Measurements from ENCODE around the gene SETD1A. TPM values are rescaled to one million over a fixed set of nuclear protein-coding genes. Genes with fewer than 3 reads are reported as not detected.

The SETD1A gene
- total and polyA plus RNA-seq, 2 of the 4 experiments (the other 2 are of a cell fraction) = 0.54 to 5.8 TPM

DNA sequence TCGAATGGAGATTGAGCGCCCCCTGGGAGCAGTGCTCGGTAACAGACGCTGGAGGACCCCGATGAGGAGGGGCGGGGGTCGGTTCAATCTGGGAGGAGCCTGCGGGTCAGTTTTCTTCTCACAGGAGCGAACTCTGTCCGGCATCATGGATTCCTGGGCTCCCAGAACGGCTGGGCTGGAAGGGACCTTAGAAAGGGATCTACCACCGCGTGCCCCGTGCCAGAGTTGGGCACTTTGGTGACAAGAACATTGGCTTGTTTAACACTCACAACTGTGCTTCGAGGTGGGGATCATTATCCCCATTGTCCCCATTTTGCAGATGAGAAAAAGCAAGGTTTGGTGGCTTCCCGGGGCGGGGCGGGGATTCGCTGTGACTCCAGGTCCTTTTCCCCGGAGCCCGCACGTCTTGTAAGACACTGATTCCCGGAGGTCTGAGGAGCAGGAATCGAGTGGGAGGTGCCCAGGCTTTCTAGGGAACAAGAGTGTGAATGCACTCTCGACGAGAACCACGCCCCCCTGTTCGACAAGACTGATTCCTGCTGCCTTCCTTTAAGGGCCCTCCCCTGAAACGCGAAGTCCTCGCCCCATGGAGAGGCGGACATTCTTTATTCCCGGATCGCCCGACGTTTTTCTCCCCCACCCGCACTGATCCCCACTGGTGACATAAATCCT, 35.7 kb upstream of the SETD1A start:
- Histone ChIP-seq H4K91ac (ENCODE audit: insufficient read depth, low read depth, low read length) (peak overlapping the region; percentile 73), H3K4me2 (ENCODE audit: low read depth, low read length) (peak overlapping the region; percentile 73), H4K5ac (ENCODE audit: low read depth, low read length) (peak overlapping the region; percentile 35), H3K9me3 (ENCODE audit: control insufficient read depth, insufficient read depth, low read length) (no peaks in the 10 kb centered on the region), H2AK9ac (replicated peaks; ENCODE audit: low read depth, low read length, poor library complexity) (peak overlapping the region; percentile 98), H3K9me1 (ENCODE audit: insufficient read depth, low read length) (no peaks in the 10 kb centered on the region), H3K14ac (replicated peaks; ENCODE audit: low read depth, low read length) (peak overlapping the region; percentile 41), H3K27ac (ENCODE audit: insufficient read depth, low read length) (peak overlapping the region; percentile 63), H4K8ac (ENCODE audit: low read depth in 2 of 2, low read length in 2 of 2) (peak overlapping the region; percentile 70 to 94), H3K18ac (ENCODE audit: low read depth, low read length) (no peak overlapping the region; the same call in 1 of the 2 replicates), H3K4me1 (ENCODE audit: control insufficient read depth, insufficient read depth, low read length) (peaks cover 2% of the 10 kb centered on the region; the same call in 1 of the 2 replicates), H2BK5ac (ENCODE audit: low read depth, low read length, poor library complexity, severe bottlenecking) (peak overlapping the region; percentile 52), H3K56ac (ENCODE audit: extremely low read depth, insufficient read depth, low read length) (peak overlapping the region; percentile 37; the same call in 1 of the 2 replicates), H3K36me3 (ENCODE audit: control insufficient read depth, insufficient read depth, low read length) (peaks cover 4% of the 10 kb centered on the region; the same call in 1 of the 2 replicates), H3K4ac (ENCODE audit: low read depth, low read length) (peak overlapping the region; percentile 69), H4K20me1 (ENCODE audit: insufficient read depth, low read length) (peaks cover 4% of the 10 kb centered on the region; the same call in 1 of the 2 replicates), H2BK20ac (ENCODE audit: low read depth, low read length) (no peak overlapping the region), H3K27me3 (ENCODE audit: control insufficient read depth, insufficient read depth, low read length) (no peaks in the 10 kb centered on the region), H2AFZ (replicated peaks; ENCODE audit: low read length, poor library complexity) (peak overlapping the region; percentile 99), H3K4me3 (ENCODE audit: insufficient read depth, low read depth, low read length) (peak overlapping the region; percentile 48), H3K9ac (ENCODE audit: low read depth, low read length) (peak overlapping the region; percentile 58), H2AK5ac (ENCODE audit: low read depth, low read length) (peak overlapping the region; percentile 30; the same call in 1 of the 2 replicates), H2BK15ac (ENCODE audit: low read depth, low read length) (peak overlapping the region; percentile 17; the same call in 1 of the 3 replicates), H2BK120ac (ENCODE audit: low read depth, low read length) (peak overlapping the region; percentile 5; the same call in 1 of the 2 replicates), H3K79me1 (ENCODE audit: low read depth in 1 of 2, low read length in 2 of 2) (peaks cover 4 to 31% of the 10 kb centered on the region in 2 experiments; a peak in 2 of 4 replicates), H3K23ac (ENCODE audit: low read depth, low read length) (peak overlapping the region; percentile 64; the same call in 1 of the 2 replicates)
- TF ChIP-seq RCOR1 (IDR thresholded peaks at IDR 0.05; ENCODE audit: insufficient replicate concordance, low read length) = peak; percentile 36
- TF ChIP-seq FOS (IDR thresholded peaks at IDR 0.05; ENCODE audit: low read depth, low read length) = no peak
- no peak for TF ChIP-seq CEBPB (IDR thresholded peaks at IDR 0.05; ENCODE audit: low read depth, low read length)
- TF ChIP-seq RAD21 (IDR thresholded peaks at IDR 0.05; ENCODE audit: low read length) = peak; percentile 84
- TF ChIP-seq MAZ (IDR thresholded peaks at IDR 0.05; ENCODE audit: borderline replicate concordance, low read depth, low read length) = peak; percentile 88; the same call in 1 of the 2 replicates
- TF ChIP-seq SMC3 (IDR thresholded peaks at IDR 0.05; ENCODE audit: low read depth, low read length) = peak; percentile 87
- no peak for TF ChIP-seq CHD1 (IDR thresholded peaks at IDR 0.05; ENCODE audit: low read depth, low read length)
- TF ChIP-seq MXI1 (IDR thresholded peaks at IDR 0.05; ENCODE audit: borderline replicate concordance, low read depth, low read length) = no peak
- TF ChIP-seq, protein P1, sequence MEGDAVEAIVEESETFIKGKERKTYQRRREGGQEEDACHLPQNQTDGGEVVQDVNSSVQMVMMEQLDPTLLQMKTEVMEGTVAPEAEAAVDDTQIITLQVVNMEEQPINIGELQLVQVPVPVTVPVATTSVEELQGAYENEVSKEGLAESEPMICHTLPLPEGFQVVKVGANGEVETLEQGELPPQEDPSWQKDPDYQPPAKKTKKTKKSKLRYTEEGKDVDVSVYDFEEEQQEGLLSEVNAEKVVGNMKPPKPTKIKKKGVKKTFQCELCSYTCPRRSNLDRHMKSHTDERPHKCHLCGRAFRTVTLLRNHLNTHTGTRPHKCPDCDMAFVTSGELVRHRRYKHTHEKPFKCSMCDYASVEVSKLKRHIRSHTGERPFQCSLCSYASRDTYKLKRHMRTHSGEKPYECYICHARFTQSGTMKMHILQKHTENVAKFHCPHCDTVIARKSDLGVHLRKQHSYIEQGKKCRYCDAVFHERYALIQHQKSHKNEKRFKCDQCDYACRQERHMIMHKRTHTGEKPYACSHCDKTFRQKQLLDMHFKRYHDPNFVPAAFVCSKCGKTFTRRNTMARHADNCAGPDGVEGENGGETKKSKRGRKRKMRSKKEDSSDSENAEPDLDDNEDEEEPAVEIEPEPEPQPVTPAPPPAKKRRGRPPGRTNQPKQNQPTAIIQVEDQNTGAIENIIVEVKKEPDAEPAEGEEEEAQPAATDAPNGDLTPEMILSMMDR (conservative IDR thresholded peaks at IDR 0.05; ENCODE audit: low read depth, low read length) = peak; percentile 89
- TF ChIP-seq RFX5 (IDR thresholded peaks at IDR 0.05; ENCODE audit: low read depth, low read length) = no peak
- DNase-seq = peak; percentile 88
- in situ Hi-C loops (cut with MboI; ENCODE audit: low sequenced_read_pairs) (no loop called here), intact Hi-C loops (cut with micrococcal nuclease) (loop anchor here (1.0 to 5.0 kb wide), 5 partner anchors 78 to 225 kb away; partner anchors contain the start of genes CFAP119, PHKG2, RNF40 and SRCAP), dilution Hi-C loops (cut with HindIII; ENCODE audit: low sequenced_read_pairs, unreplicated experiment) (no loop called here)
- ATAC-seq (ENCODE audit: low read depth) = peak; percentile 22
- ChIA-PET CTCF (interaction anchor here (0.7 kb wide), 1 partner anchor 944 kb away, joined by 3 read pairs; no protein-coding TSS in a partner anchor), POLR2A (ENCODE audit: unreplicated experiment) (interaction anchor here (0.7 kb wide), 1 partner anchor 14 kb away, joined by 3 read pairs; no protein-coding TSS in a partner anchor)
- 1% methylated on average over 14 of the region's 37 CpGs; no CpG with 5 or more reads in 1 of the 2 experiments for WGBS, 2 experiments (ENCODE audit: extremely low coverage in 2 of 2, insufficient read length in 1 of 2)
- BruUV-seq (replicated peaks) = no TSS peak

All from IMR-90 (cell line).